Suprapubic skin (tissue), 4 donors: Measurements from ENCODE around the gene NCAPD3. TPM values are rescaled to one million over a fixed set of nuclear protein-coding genes. Genes with fewer than 3 reads are reported as not detected.

ENCODE experiments used
- DNase-seq, 2 donors: peaks; one replicate each; pipeline ENCODE4 v3.0.0-alpha.2; 2019; ENCODE audit warnings: low spot score in 2 of 2
- H3K27ac ChIP-seq: fragments of 200-600 bp; sonication (generic); one replicate; pipeline ENCODE4 v1.5.1; 2019
- H3K27me3 ChIP-seq: fragments of 200-600 bp; sonication (generic); one replicate; pipeline ENCODE4 v1.5.1; 2019
- H3K36me3 ChIP-seq: fragments of 200-600 bp; sonication (generic); one replicate; pipeline ENCODE4 v1.5.1; 2019
- H3K4me1 ChIP-seq: fragments of 200-600 bp; sonication (generic); one replicate; pipeline ENCODE4 v1.5.1; 2019
- H3K4me3 ChIP-seq: fragments of 200-600 bp; sonication (generic); one replicate; pipeline ENCODE4 v1.5.1; 2019; ENCODE audit warnings: mild to moderate bottlenecking
- H3K9me3 ChIP-seq: fragments of 200-600 bp; sonication (generic); one replicate; pipeline ENCODE4 v1.5.1; 2019
- EP300 ChIP-seq: sonication (generic); formaldehyde crosslinking; IDR thresholded peaks from one replicate; pipeline ENCODE4 v1.6.1; 2017; ENCODE audit warnings: antibody characterized with exemption
- POLR2A ChIP-seq, 2 donors: fragments of 450-650 bp; IDR thresholded peaks; one replicate each; pipeline ENCODE4 v1.6.1; 2017; ENCODE audit warnings: antibody characterized with exemption in 2 of 2, mild to moderate bottlenecking in 2 of 2, moderate library complexity in 2 of 2
- POLR2AphosphoS5 ChIP-seq, 3 donors: sonication (generic); formaldehyde crosslinking; IDR thresholded peaks; one replicate each; pipeline ENCODE4 v1.6.1; 2017; ENCODE audit warnings: antibody characterized with exemption in 3 of 3
- WGBS: methylation state at CpG from one replicate; pipeline ENCODE4 v1.1.5; 2018; 5-methylcytosine and 5-hydroxymethylcytosine counted together
- total RNA-seq, 4 donors: library from RNA; depleted of rRNA; stranded (reverse); fragments of >200 nt; gene quantifications; one replicate each; pipeline ENCODE4 v1.1.0, GENCODE V29; 2016
- TF ChIP-seq, protein P1 (sequence below), 2 donors: fragments of 200-600 bp in 1 of 2; fragments of 450-650 bp in 1 of 2; sonication (generic) in 1 of 2; IDR thresholded peaks; one replicate each; pipeline ENCODE4 v1.5.1; 2016 to 2019; ENCODE audit warnings: antibody characterized with exemption in 2 of 2, mild to moderate bottlenecking in 1 of 2, moderate library complexity in 1 of 2

The NCAPD3 gene
- total RNA-seq, 4 donors from 2014 or later, result 26.8 to 37.6 (median 30.8) TPM

DNA sequence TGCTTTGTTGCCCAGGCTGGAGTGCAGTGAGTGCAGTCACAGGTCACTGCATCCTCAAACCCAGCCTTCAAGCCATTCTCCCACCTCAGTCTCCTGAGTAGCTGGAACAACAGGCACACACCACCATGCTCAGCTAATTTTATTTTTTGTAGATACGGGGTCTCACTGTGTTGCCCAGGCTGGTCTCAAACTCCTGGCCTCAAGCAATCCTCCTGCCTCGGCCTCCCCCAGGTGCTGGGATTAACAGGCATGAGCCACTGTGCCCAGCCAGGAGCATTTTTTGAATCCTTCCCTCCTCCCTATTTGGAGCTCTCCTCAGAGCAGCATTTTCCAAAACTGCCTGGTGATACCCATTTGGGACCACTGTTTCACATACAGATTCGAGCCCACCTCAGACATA lies 77.2 kb downstream of the NCAPD3 start:
- H3K36me3 ChIP-seq, result peaks cover 34% of the 10 kb centered on the region

GRCh38 chr11:134145715-134146114 lies 78.1 kb downstream of the NCAPD3 start:
- no peaks in the 10 kb centered on the region for H3K9me3 ChIP-seq
- WGBS, result 93% methylated on average over 8 of the region's 8 CpGs
- no peaks in the 10 kb centered on the region for H3K4me1 ChIP-seq
- peaks cover 25% of the 10 kb centered on the region for H3K36me3 ChIP-seq
- DNase-seq, result no peak
- TF ChIP-seq, protein P1, sequence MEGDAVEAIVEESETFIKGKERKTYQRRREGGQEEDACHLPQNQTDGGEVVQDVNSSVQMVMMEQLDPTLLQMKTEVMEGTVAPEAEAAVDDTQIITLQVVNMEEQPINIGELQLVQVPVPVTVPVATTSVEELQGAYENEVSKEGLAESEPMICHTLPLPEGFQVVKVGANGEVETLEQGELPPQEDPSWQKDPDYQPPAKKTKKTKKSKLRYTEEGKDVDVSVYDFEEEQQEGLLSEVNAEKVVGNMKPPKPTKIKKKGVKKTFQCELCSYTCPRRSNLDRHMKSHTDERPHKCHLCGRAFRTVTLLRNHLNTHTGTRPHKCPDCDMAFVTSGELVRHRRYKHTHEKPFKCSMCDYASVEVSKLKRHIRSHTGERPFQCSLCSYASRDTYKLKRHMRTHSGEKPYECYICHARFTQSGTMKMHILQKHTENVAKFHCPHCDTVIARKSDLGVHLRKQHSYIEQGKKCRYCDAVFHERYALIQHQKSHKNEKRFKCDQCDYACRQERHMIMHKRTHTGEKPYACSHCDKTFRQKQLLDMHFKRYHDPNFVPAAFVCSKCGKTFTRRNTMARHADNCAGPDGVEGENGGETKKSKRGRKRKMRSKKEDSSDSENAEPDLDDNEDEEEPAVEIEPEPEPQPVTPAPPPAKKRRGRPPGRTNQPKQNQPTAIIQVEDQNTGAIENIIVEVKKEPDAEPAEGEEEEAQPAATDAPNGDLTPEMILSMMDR (IDR thresholded peaks at IDR 0.05), result no peak
- TF ChIP-seq EP300, result no peak
- TF ChIP-seq POLR2A (IDR thresholded peaks at IDR 0.05), result no peak
- no peak for TF ChIP-seq POLR2AphosphoS5 (IDR thresholded peaks at IDR 0.05)
- H3K27me3 ChIP-seq, result no peaks in the 10 kb centered on the region
- H3K4me3 ChIP-seq, result no peak overlapping the region
- no peak overlapping the region for H3K27ac ChIP-seq

More for the DNA sequence above, 77.2 kb downstream of the NCAPD3 start:
- H3K27me3 ChIP-seq, result no peaks in the 10 kb centered on the region
- H3K4me1 ChIP-seq, result no peaks in the 10 kb centered on the region
- H3K9me3 ChIP-seq, result no peaks in the 10 kb centered on the region
- H3K27ac ChIP-seq, result no peak overlapping the region
- TF ChIP-seq, protein P1 (IDR thresholded peaks at IDR 0.05), result no peak
- no peak for DNase-seq
- no peak overlapping the region for H3K4me3 ChIP-seq
- 93% methylated on average over 3 of the region's 3 CpGs for WGBS

DNA sequence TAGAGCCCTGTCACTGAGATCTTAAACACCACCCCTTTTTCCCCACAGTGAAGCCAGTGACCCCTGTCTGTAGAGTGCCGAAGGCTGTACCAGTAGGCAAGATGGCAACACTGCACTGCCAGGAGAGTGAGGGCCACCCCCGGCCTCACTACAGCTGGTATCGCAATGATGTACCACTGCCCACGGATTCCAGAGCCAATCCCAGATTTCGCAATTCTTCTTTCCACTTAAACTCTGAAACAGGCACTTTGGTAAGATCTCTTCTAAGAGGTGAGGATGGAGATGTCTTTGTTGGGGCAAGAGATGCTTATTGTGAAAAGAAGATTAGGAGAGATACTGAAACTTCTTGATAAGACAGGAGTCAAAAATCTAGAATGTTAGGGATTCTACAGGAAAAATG lies 79.0 kb downstream of the NCAPD3 start:
- no peak for DNase-seq
- no peak overlapping the region for H3K27ac ChIP-seq
- peaks cover 3% of the 10 kb centered on the region for H3K4me1 ChIP-seq
- no peaks in the 10 kb centered on the region for H3K9me3 ChIP-seq
- peaks cover 18% of the 10 kb centered on the region for H3K36me3 ChIP-seq
- WGBS, result 78% methylated on average over 5 of the region's 5 CpGs
- TF ChIP-seq EP300, result no peak
- no peak for TF ChIP-seq POLR2AphosphoS5 (IDR thresholded peaks at IDR 0.05)
- no peak for TF ChIP-seq POLR2A (IDR thresholded peaks at IDR 0.05)
- TF ChIP-seq, protein P1 (IDR thresholded peaks at IDR 0.05), result no peak
- no peak overlapping the region for H3K4me3 ChIP-seq
- H3K27me3 ChIP-seq, result no peaks in the 10 kb centered on the region

- no peak for DNase-seq
- Histone ChIP-seq H3K27me3 (no peaks in the 10 kb centered on the region), H3K27ac (no peak overlapping the region), H3K4me1 (peaks cover 9% of the 10 kb centered on the region), H3K36me3 (peaks cover 9% of the 10 kb centered on the region), H3K4me3 (no peak overlapping the region), H3K9me3 (no peaks in the 10 kb centered on the region)
- 80% methylated on average over 3 of the region's 3 CpGs for WGBS
- TF ChIP-seq POLR2AphosphoS5 (IDR thresholded peaks at IDR 0.05) (no peak), POLR2A (IDR thresholded peaks at IDR 0.05) (no peak), EP300 (no peak)
- TF ChIP-seq, protein P1 (IDR thresholded peaks at IDR 0.05), result no peak
Measured at GRCh38 chr11:134143801-134144200, 80.0 kb downstream of the NCAPD3 start.

GRCh38 chr11:134142536-134142935 lies 81.2 kb downstream of the NCAPD3 start:
- no peak for DNase-seq
- no peak overlapping the region for H3K4me3 ChIP-seq
- H3K27ac ChIP-seq, result no peak overlapping the region
- WGBS, result 91% methylated on average over 6 of the region's 6 CpGs
- peaks cover 9% of the 10 kb centered on the region for H3K4me1 ChIP-seq
- TF ChIP-seq EP300, result no peak
- TF ChIP-seq POLR2A (IDR thresholded peaks at IDR 0.05), result no peak
- TF ChIP-seq POLR2AphosphoS5 (IDR thresholded peaks at IDR 0.05), result no peak
- TF ChIP-seq, protein P1 (IDR thresholded peaks at IDR 0.05), result no peak
- H3K9me3 ChIP-seq, result no peaks in the 10 kb centered on the region
- no peaks in the 10 kb centered on the region for H3K27me3 ChIP-seq
- peaks cover under 1% of the 10 kb centered on the region for H3K36me3 ChIP-seq
